ENCODE results near the gene DCTN3. TPM values are rescaled to one million over a fixed set of nuclear protein-coding genes. Genes with fewer than 3 reads are reported as not detected.

Gene DCTN3
- total and polyA plus RNA-seq, 2 experiments from 2014 or later, result 75.0 to 83.1 TPM

GRCh38 chr9:34610434-34611206 lies 9.7 kb downstream of the DCTN3 start:
- Histone ChIP-seq H3K36me3 (replicated peaks; ENCODE audit: insufficient read depth, low read depth) (no peaks in the 10 kb centered on the region), H3K4me1 (ENCODE audit: insufficient read depth) (peaks cover 9% of the 10 kb centered on the region), H3K27me3 (no peaks in the 10 kb centered on the region), H3K4me3 (no peak overlapping the region), H4K20me1 (ENCODE audit: insufficient read depth, poor library complexity, severe bottlenecking) (no peaks in the 10 kb centered on the region), H3K27ac (no peak overlapping the region), H3K9me3 (ENCODE audit: low read depth) (no peaks in the 10 kb centered on the region), H2AFZ (no peak overlapping the region), H3K9me2 (replicated peaks; ENCODE audit: insufficient read depth) (no peaks in the 10 kb centered on the region), H3K4me2 (peak overlapping the region; percentile 92), H3K79me2 (peaks cover 13% of the 10 kb centered on the region)
- WGBS (ENCODE audit: low lambda C conversion rate, missing lambda C conversion rate), result 93% methylated on average over 18 of the region's 20 CpGs
- no peak for DNase-seq (ENCODE audit: low spot score)
- TF ChIP-seq EZH2 (IDR thresholded peaks at IDR 0.05; ENCODE audit: borderline replicate concordance), result no peak
- no peak for TF ChIP-seq EZH2phosphoT487 (IDR thresholded peaks at IDR 0.05; ENCODE audit: low read depth, severe bottlenecking, unreplicated experiment)
- TF ChIP-seq CTCF (IDR thresholded peaks at IDR 0.05; ENCODE audit: poor library complexity), result no peak

- no peaks in the 10 kb centered on the region for H3K9me2 ChIP-seq (replicated peaks; ENCODE audit: insufficient read depth)
- no peaks in the 10 kb centered on the region for H3K9me3 ChIP-seq (ENCODE audit: low read depth)
- WGBS (ENCODE audit: low lambda C conversion rate, missing lambda C conversion rate), result 38% methylated on average over 2 of the region's 2 CpGs
- H3K27ac ChIP-seq, result peak overlapping the region; percentile 67
- peaks cover 9% of the 10 kb centered on the region for H3K4me1 ChIP-seq (ENCODE audit: insufficient read depth)
- H3K4me2 ChIP-seq, result no peak overlapping the region
- DNase-seq (ENCODE audit: low spot score), result no peak
- H4K20me1 ChIP-seq (ENCODE audit: insufficient read depth, poor library complexity, severe bottlenecking), result no peaks in the 10 kb centered on the region
- H3K27me3 ChIP-seq, result no peaks in the 10 kb centered on the region
- no peak for TF ChIP-seq CTCF (IDR thresholded peaks at IDR 0.05; ENCODE audit: poor library complexity)
- TF ChIP-seq EZH2 (IDR thresholded peaks at IDR 0.05; ENCODE audit: borderline replicate concordance), result no peak
- no peak for TF ChIP-seq EZH2phosphoT487 (IDR thresholded peaks at IDR 0.05; ENCODE audit: low read depth, severe bottlenecking, unreplicated experiment)
- no peak overlapping the region for H2AFZ ChIP-seq
- no peaks in the 10 kb centered on the region for H3K36me3 ChIP-seq (replicated peaks; ENCODE audit: insufficient read depth, low read depth)
- H3K4me3 ChIP-seq, result no peak overlapping the region
- peaks cover 13% of the 10 kb centered on the region for H3K79me2 ChIP-seq
These were observed 13.0 kb downstream of the DCTN3 start for GRCh38 chr9:34607331-34607730.

- Histone ChIP-seq H3K4me1 (ENCODE audit: insufficient read depth) (peaks cover 9% of the 10 kb centered on the region), H3K9me3 (ENCODE audit: low read depth) (no peaks in the 10 kb centered on the region), H3K79me2 (peaks cover 13% of the 10 kb centered on the region), H4K20me1 (ENCODE audit: insufficient read depth, poor library complexity, severe bottlenecking) (no peaks in the 10 kb centered on the region), H3K4me2 (no peak overlapping the region), H3K9me2 (replicated peaks; ENCODE audit: insufficient read depth) (no peaks in the 10 kb centered on the region), H3K27ac (peak overlapping the region; percentile 67), H3K36me3 (replicated peaks; ENCODE audit: insufficient read depth, low read depth) (no peaks in the 10 kb centered on the region), H3K4me3 (no peak overlapping the region), H3K27me3 (no peaks in the 10 kb centered on the region), H2AFZ (no peak overlapping the region)
- TF ChIP-seq EZH2 (IDR thresholded peaks at IDR 0.05; ENCODE audit: borderline replicate concordance), result no peak
- no peak for TF ChIP-seq CTCF (IDR thresholded peaks at IDR 0.05; ENCODE audit: poor library complexity)
- TF ChIP-seq EZH2phosphoT487 (IDR thresholded peaks at IDR 0.05; ENCODE audit: low read depth, severe bottlenecking, unreplicated experiment), result no peak
- peak; percentile 48 for DNase-seq (ENCODE audit: low spot score)
- 83% methylated on average over 3 of the region's 3 CpGs for WGBS (ENCODE audit: low lambda C conversion rate, missing lambda C conversion rate)
These were observed 13.4 kb downstream of the DCTN3 start for GRCh38 chr9:34606905-34607304.
